Measurements from ENCODE around the gene UAP1L1.
"Not testable (repeated sequence)": the region's sequence is repeated elsewhere in the genome, so short reads cannot be mapped to it uniquely, and the experiment has no call there.

The UAP1L1 gene

GRCh38 chr9:137114220-137114612, 36.9 kb downstream of the UAP1L1 start:
- no peak for DNase-seq (ENCODE audit: low read depth in 2 of 2, low spot score in 1 of 2)

- DNase-seq (ENCODE audit: low read depth in 2 of 2, low spot score in 1 of 2), result peak; percentile 52 to 60
These were observed 37.5 kb downstream of the UAP1L1 start, which contains the start of gene DPP7 for GRCh38 chr9:137114613-137115393. DPP7 (minus strand) TSS chr9:137114733; CDS start chr9:137114713, 20 bp downstream.

- DNase-seq (ENCODE audit: low read depth in 2 of 2, low spot score in 1 of 2), result no peak
These were observed 38.2 kb downstream of the UAP1L1 start for GRCh38 chr9:137115394-137116026.

GRCh38 chr9:137116027-137116507, 38.8 kb downstream of the UAP1L1 start:
- DNase-seq (ENCODE audit: low read depth in 2 of 2, low spot score in 1 of 2), result no peak

GRCh38 chr9:137116728-137117127, 39.4 kb downstream of the UAP1L1 start:
- no peak for DNase-seq (ENCODE audit: low read depth in 2 of 2, low spot score in 1 of 2)

GRCh38 chr9:137117269-137117731, 40.0 kb downstream of the UAP1L1 start:
- no peak for DNase-seq (ENCODE audit: low read depth in 2 of 2, low spot score in 1 of 2)

- DNase-seq (ENCODE audit: low read depth in 2 of 2, low spot score in 1 of 2), result not testable (repeated sequence)
These were observed 40.8 kb downstream of the UAP1L1 start for GRCh38 chr9:137118092-137118603.

GRCh38 chr9:137121927-137122795, 44.8 kb downstream of the UAP1L1 start:
- not testable (repeated sequence) for DNase-seq (ENCODE audit: low read depth in 2 of 2, low spot score in 1 of 2)

GRCh38 chr9:137122796-137123467, 45.6 kb downstream of the UAP1L1 start:
- DNase-seq (ENCODE audit: low read depth in 2 of 2, low spot score in 1 of 2), result not testable (repeated sequence)

- DNase-seq (ENCODE audit: low read depth in 2 of 2, low spot score in 1 of 2), result no peak
These were observed 46.1 kb downstream of the UAP1L1 start for GRCh38 chr9:137123468-137123837.

- DNase-seq (ENCODE audit: low read depth in 2 of 2, low spot score in 1 of 2), result not testable (repeated sequence)
These were observed 46.7 kb downstream of the UAP1L1 start for GRCh38 chr9:137123952-137124462.

- no peak for DNase-seq (ENCODE audit: low read depth in 2 of 2, low spot score in 1 of 2)
These were observed 49.5 kb downstream of the UAP1L1 start for GRCh38 chr9:137126786-137127185.

GRCh38 chr9:137127301-137128157, 50.2 kb downstream of the UAP1L1 start:
- no peak for DNase-seq (ENCODE audit: low read depth in 2 of 2, low spot score in 1 of 2)

GRCh38 chr9:137128158-137128861, 51.0 kb downstream of the UAP1L1 start:
- DNase-seq (ENCODE audit: low read depth in 2 of 2, low spot score in 1 of 2), result no peak

- DNase-seq (ENCODE audit: low read depth in 2 of 2, low spot score in 1 of 2), result no peak
These were observed 51.6 kb downstream of the UAP1L1 start for GRCh38 chr9:137128862-137129455.

- peak; percentile 66 to 75 for DNase-seq (ENCODE audit: low read depth in 2 of 2, low spot score in 1 of 2)
These were observed 52.3 kb downstream of the UAP1L1 start for GRCh38 chr9:137129456-137130175.

GRCh38 chr9:137130176-137130755, 52.9 kb downstream of the UAP1L1 start:
- DNase-seq (ENCODE audit: low read depth in 2 of 2, low spot score in 1 of 2), result no peak

Data from stimulated activated CD8-positive, alpha-beta memory T cell treated with anti-CD3 and anti-CD28 coated beads, Interleukin-4, amount 100 ng/mL, for 1 hour (primary cell).